Fibroblast of skin of left biceps (primary cell): ENCODE data around the gene VAMP8.
"Not testable (repeated sequence)": the region's sequence is repeated elsewhere in the genome, so short reads cannot be mapped to it uniquely, and the experiment has no call there.

Experiments
- DNase-seq, 2 experiments: peaks; one replicate each; pipeline ENCODE4 v3.0.0-alpha.2; 2013; ENCODE audit warnings: low read depth in 2 of 2

The VAMP8 gene

GRCh38 chr2:85598594-85599340 lies 21.4 kb downstream of the VAMP8 start:
- no peak for DNase-seq

- no peak for DNase-seq
Measured at GRCh38 chr2:85599468-85600234, 22.3 kb downstream of the VAMP8 start.

GRCh38 chr2:85600235-85600575 lies 22.8 kb downstream of the VAMP8 start:
- no peak for DNase-seq

GRCh38 chr2:85600951-85601770 lies 23.8 kb downstream of the VAMP8 start:
- no peak for DNase-seq

- no peak for DNase-seq
Measured at GRCh38 chr2:85601771-85602475, 24.5 kb downstream of the VAMP8 start.

GRCh38 chr2:85602476-85603234 lies 25.3 kb downstream of the VAMP8 start, which contains the start of gene TMEM150A:
TMEM150A (minus strand) TSS chr2:85602698; CDS start chr2:85601948, 750 bp downstream.
- peak; percentile 62 to 75 for DNase-seq

- not testable (repeated sequence) for DNase-seq
Measured at GRCh38 chr2:85604133-85604444, 26.7 kb downstream of the VAMP8 start.

- DNase-seq = no peak
Measured at GRCh38 chr2:85604568-85605339, 27.4 kb downstream of the VAMP8 start.

GRCh38 chr2:85605406-85606115 lies 28.2 kb downstream of the VAMP8 start:
- peak; percentile 62 to 66 for DNase-seq

GRCh38 chr2:85606116-85606455 lies 28.7 kb downstream of the VAMP8 start:
- DNase-seq = no peak

- no peak for DNase-seq
Measured at GRCh38 chr2:85607268-85608215, 30.2 kb downstream of the VAMP8 start.

- no peak for DNase-seq
Measured at GRCh38 chr2:85611217-85611704, 33.9 kb downstream of the VAMP8 start.

- peak; percentile 57 to 60 for DNase-seq
Measured at GRCh38 chr2:85611705-85612587, 34.6 kb downstream of the VAMP8 start, which contains the start of gene C2orf68. C2orf68 (minus strand) TSS chr2:85612066; CDS start chr2:85611984, 82 bp downstream.

GRCh38 chr2:85613717-85614515 lies 36.5 kb downstream of the VAMP8 start:
- no peak for DNase-seq

- DNase-seq = not testable (repeated sequence)
Measured at GRCh38 chr2:85614757-85615156, 37.4 kb downstream of the VAMP8 start.

- DNase-seq = no peak
Measured at GRCh38 chr2:85615413-85615728, 38.0 kb downstream of the VAMP8 start.

- not testable (repeated sequence) for DNase-seq
Measured at GRCh38 chr2:85617723-85618122, 40.3 kb downstream of the VAMP8 start.
